Neural cell (in vitro differentiated cells): ENCODE results near the gene CLDN7.

Experiments used
- CTCF ChIP-seq: fragments of 450-650 bp; IDR thresholded peaks from 2 replicates; pipeline ENCODE4 v1.5.1; 2014; ENCODE audit warnings: antibody characterized with exemption, mild to moderate bottlenecking, moderate library complexity; ENCODE audit not compliant: poor library complexity, severe bottlenecking
- EP300 ChIP-seq: fragments of 450-650 bp; conservative IDR thresholded peaks from 2 replicates; pipeline ENCODE4 v1.6.1; 2014; ENCODE audit warnings: antibody characterized with exemption, mild to moderate bottlenecking, moderate library complexity; ENCODE audit not compliant: poor library complexity, severe bottlenecking
- EZH2 ChIP-seq: fragments of 200-600, 300-800 bp; shearing (Covaris generic), sonication (generic); IDR thresholded peaks from 2 replicates; pipeline ENCODE4 v1.6.1; 2014; ENCODE audit warnings: antibody characterized with exemption, low read length, borderline replicate concordance, mild to moderate bottlenecking; ENCODE audit not compliant: insufficient read depth, poor library complexity, severe bottlenecking
- MXI1 ChIP-seq: fragments of 450-650 bp; conservative IDR thresholded peaks from 2 replicates; pipeline ENCODE4 v1.6.1; 2014; ENCODE audit warnings: antibody characterized with exemption, mild to moderate bottlenecking; ENCODE audit not compliant: poor library complexity, severe bottlenecking
- POLR2AphosphoS5 ChIP-seq: IDR thresholded peaks from 2 replicates; pipeline ENCODE4 v1.6.1; 2012
- RAD21 ChIP-seq: fragments of 450-650 bp; conservative IDR thresholded peaks from 2 replicates; pipeline ENCODE4 v1.6.1; 2014; ENCODE audit warnings: antibody characterized with exemption, mild to moderate bottlenecking, moderate library complexity
- REST ChIP-seq: IDR thresholded peaks from 2 replicates; pipeline ENCODE4 v1.6.1; 2012; ENCODE audit warnings: borderline replicate concordance
- SMC3 ChIP-seq: fragments of 450-650 bp; conservative IDR thresholded peaks from 2 replicates; pipeline ENCODE4 v1.6.1; 2014; ENCODE audit warnings: antibody characterized with exemption, mild to moderate bottlenecking, moderate library complexity; ENCODE audit not compliant: poor library complexity
- TAF1 ChIP-seq: IDR thresholded peaks from 2 replicates; pipeline ENCODE4 v1.6.1; 2012; ENCODE audit warnings: low read depth

DNA sequence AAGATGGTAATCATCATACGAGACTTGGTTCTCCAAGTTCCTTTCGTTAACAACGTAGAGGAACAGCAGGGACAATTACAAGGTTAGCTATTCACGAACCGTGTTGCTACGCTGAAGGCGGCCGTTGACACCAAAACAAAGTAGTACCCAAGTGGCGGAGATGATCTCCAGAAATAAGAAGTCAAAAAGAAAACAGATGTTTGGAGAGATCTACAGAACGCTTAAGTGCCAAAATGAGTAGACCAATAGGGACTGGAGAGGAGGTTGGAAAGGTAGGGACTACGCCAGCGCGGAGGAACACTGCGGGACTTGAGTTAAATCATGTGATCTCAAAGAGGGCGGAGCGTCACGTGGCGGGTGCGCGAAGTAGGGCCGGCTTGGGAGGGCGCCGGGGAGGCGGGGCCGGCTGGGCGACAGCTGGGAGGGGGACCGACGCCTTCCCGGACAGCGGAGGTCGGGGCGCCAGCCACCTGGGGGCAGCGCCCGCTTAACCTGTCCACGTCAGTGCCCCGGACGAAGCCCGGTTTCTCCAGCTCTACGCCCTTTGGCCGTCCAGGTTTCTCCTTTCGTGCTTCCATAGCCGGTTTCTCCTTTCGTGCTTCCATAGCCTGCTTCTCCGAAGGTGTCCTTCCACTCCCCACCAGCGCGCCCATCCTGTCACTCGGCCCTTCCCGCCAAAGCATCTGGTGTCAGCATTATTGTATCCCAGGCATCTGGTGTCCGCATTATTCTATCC, 19.4 kb downstream of the CLDN7 start:
- TF ChIP-seq CTCF (peak; percentile 30), EZH2 (no peak), REST (no peak), SMC3 (peak; percentile 51), RAD21 (peak; percentile 39), POLR2AphosphoS5 (peak; percentile 83), EP300 (peak; percentile 71), MXI1 (peak; percentile 51), TAF1 (no peak)
